Measurements from ENCODE around the gene CRY1. TPM values are rescaled to one million over a fixed set of nuclear protein-coding genes. Genes with fewer than 3 reads are reported as not detected.

CRY1 gene
- polyA plus RNA-seq, 1 of the 3 experiments (the other 2 are of a cell fraction), result 4.9 TPM

- DNase-seq, result no peak
- WGBS (ENCODE audit: low lambda C conversion rate), result 86% methylated on average over 1 of the region's 1 CpG
- Histone ChIP-seq H3K4me3 (ENCODE audit: low read depth in 2 of 2, low read length in 1 of 2) (no peak overlapping the region), H3K9me2 (no peaks in the 10 kb centered on the region), H3K9me3 (no peaks in the 10 kb centered on the region), H3K4me1 (ENCODE audit: control insufficient read depth in 1 of 2, insufficient read depth in 2 of 2, low read depth in 1 of 2, low read length in 1 of 2) (peaks cover 8 to 18% of the 10 kb centered on the region in 2 experiments; a peak in 3 of 4 replicates), H4K20me1 (ENCODE audit: insufficient read depth) (peaks cover 46% of the 10 kb centered on the region), H3K36me3 (replicated peaks in 1 of 2; ENCODE audit: control insufficient read depth in 1 of 2, insufficient read depth in 2 of 2, low read length in 1 of 2) (peaks cover 38 to 49% of the 10 kb centered on the region in 2 experiments), H3F3A (replicated peaks; ENCODE audit: insufficient read depth) (peaks cover 35% of the 10 kb centered on the region), H2AFZ (ENCODE audit: low read depth) (no peak overlapping the region), H3K79me2 (ENCODE audit: insufficient read depth) (peaks cover 22% of the 10 kb centered on the region), H3K4me2 (no peak overlapping the region), H3K27me3 (ENCODE audit: insufficient read depth) (no peaks in the 10 kb centered on the region), H3K9ac (no peak overlapping the region), H3K27ac (ENCODE audit: low read depth in 2 of 2, low read length in 1 of 2) (peak overlapping the region in 1 of 2 experiments; percentile 33; a peak in 2 of 4 replicates)
- POLR2A ChIA-PET, result interaction anchor here (1.8 kb wide), 1 partner anchor 11 kb away, joined by 6 read pairs; the partner anchor contains the start of gene MTERF2
- CTCF ChIA-PET, result interaction anchor here (0.6 to 2.5 kb wide), 3 partner anchors 21 to 179 kb away, joined by 3 to 8 read pairs (median 3); partner anchors contain the start of gene TMEM263
- TF ChIP-seq MEF2A (IDR thresholded peaks at IDR 0.05; ENCODE audit: borderline replicate concordance, low read depth) (no peak), TCF12 (IDR thresholded peaks at IDR 0.05) (no peak), ZBTB33 (IDR thresholded peaks at IDR 0.05; ENCODE audit: borderline replicate concordance, low read depth) (no peak), GABPA (IDR thresholded peaks at IDR 0.05; ENCODE audit: low read depth) (no peak), ELF1 (IDR thresholded peaks at IDR 0.05) (no peak), RFX5 (IDR thresholded peaks at IDR 0.05; ENCODE audit: low read length) (no peak), TAF1 (IDR thresholded peaks at IDR 0.05; ENCODE audit: borderline replicate concordance, low read depth, low read length) (no peak), RCOR1 (IDR thresholded peaks at IDR 0.05; ENCODE audit: low read length) (no peak), EZH2phosphoT487 (IDR thresholded peaks at IDR 0.05; ENCODE audit: borderline replicate concordance, low read depth) (no peak), REST (IDR thresholded peaks at IDR 0.05; ENCODE audit: low read depth, low read length) (no peak), TEAD4 (IDR thresholded peaks at IDR 0.05; ENCODE audit: borderline replicate concordance, insufficient read depth) (no peak), YY1 (IDR thresholded peaks at IDR 0.05; ENCODE audit: low read depth) (no peak), USF1 (IDR thresholded peaks at IDR 0.05; ENCODE audit: borderline replicate concordance, low read depth) (no peak)
Observed at GRCh38 chr12:106976668-106977067, 116.7 kb downstream of the CRY1 start.
